ENCODE data around the gene RNASE8.
"Not testable (repeated sequence)": the region's sequence is repeated elsewhere in the genome, so short reads cannot be mapped to it uniquely, and the experiment has no call there.

RNASE8 gene

GRCh38 chr14:21057803-21058675, at the start of gene RNASE8:
Gene RNASE8, plus strand, starts transcription at chr14:21057822. Its CDS starts 71 bp downstream, at chr14:21057893.
- DNase-seq (ENCODE audit: low spot score), result no peak

- not testable (repeated sequence) for DNase-seq (ENCODE audit: low spot score)
Measured at GRCh38 chr14:21009721-21010120, 47.9 kb upstream of the RNASE8 start.

GRCh38 chr14:21011136-21011535, 46.5 kb upstream of the RNASE8 start:
- DNase-seq (ENCODE audit: low spot score), result no peak

- peak; percentile 95 for DNase-seq (ENCODE audit: low spot score)
Measured at GRCh38 chr14:21014761-21015190, 42.8 kb upstream of the RNASE8 start.

- DNase-seq (ENCODE audit: low spot score), result no peak
Measured at GRCh38 chr14:21015312-21015711, 42.3 kb upstream of the RNASE8 start.

- no peak for DNase-seq (ENCODE audit: low spot score)
Measured at GRCh38 chr14:21016413-21017190, 41.0 kb upstream of the RNASE8 start.

- no peak for DNase-seq (ENCODE audit: low spot score)
Measured at GRCh38 chr14:21017528-21018245, 39.9 kb upstream of the RNASE8 start.

- no peak for DNase-seq (ENCODE audit: low spot score)
Measured at GRCh38 chr14:21018286-21018685, 39.3 kb upstream of the RNASE8 start.

- no peak for DNase-seq (ENCODE audit: low spot score)
Measured at GRCh38 chr14:21018781-21019180, 38.8 kb upstream of the RNASE8 start.

- no peak for DNase-seq (ENCODE audit: low spot score)
Measured at GRCh38 chr14:21019366-21019765, 38.3 kb upstream of the RNASE8 start.

- no peak for DNase-seq (ENCODE audit: low spot score)
Measured at GRCh38 chr14:21020977-21021545, 36.6 kb upstream of the RNASE8 start.

- DNase-seq (ENCODE audit: low spot score), result no peak
Measured at GRCh38 chr14:21022686-21023085, 34.9 kb upstream of the RNASE8 start.

GRCh38 chr14:21023174-21023573, 34.4 kb upstream of the RNASE8 start:
- no peak for DNase-seq (ENCODE audit: low spot score)

- DNase-seq (ENCODE audit: low spot score), result no peak
Measured at GRCh38 chr14:21023817-21024584, 33.6 kb upstream of the RNASE8 start.

- DNase-seq (ENCODE audit: low spot score), result peak; percentile 22
Measured at GRCh38 chr14:21024585-21025370, 32.8 kb upstream of the RNASE8 start, which contains the start of gene NDRG2. Gene NDRG2, minus strand, starts transcription at chr14:21025061. Its CDS starts 1,746 bp downstream, at chr14:21023315.

GRCh38 chr14:21025371-21026273, 32.0 kb upstream of the RNASE8 start:
- peak; percentile 14 for DNase-seq (ENCODE audit: low spot score)

GRCh38 chr14:21026274-21026987, 31.2 kb upstream of the RNASE8 start:
- DNase-seq (ENCODE audit: low spot score), result peak; percentile 34

- DNase-seq (ENCODE audit: low spot score), result no peak
Measured at GRCh38 chr14:21026988-21027315, 30.7 kb upstream of the RNASE8 start.

GRCh38 chr14:21029917-21030316, 27.7 kb upstream of the RNASE8 start, which contains the start of gene TPPP2:
Gene TPPP2, plus strand, starts transcription at chr14:21030217. Its CDS starts 365 bp downstream, at chr14:21030582.
- no peak for DNase-seq (ENCODE audit: low spot score)
